Measurements from ENCODE around the gene SERPINA3. TPM values are rescaled to one million over a fixed set of nuclear protein-coding genes. Genes with fewer than 3 reads are reported as not detected.

The SERPINA3 gene
- total and polyA plus RNA-seq, 3 donors from 2014 or later, result 27.4 to 238 (median 28.2) TPM

DNA sequence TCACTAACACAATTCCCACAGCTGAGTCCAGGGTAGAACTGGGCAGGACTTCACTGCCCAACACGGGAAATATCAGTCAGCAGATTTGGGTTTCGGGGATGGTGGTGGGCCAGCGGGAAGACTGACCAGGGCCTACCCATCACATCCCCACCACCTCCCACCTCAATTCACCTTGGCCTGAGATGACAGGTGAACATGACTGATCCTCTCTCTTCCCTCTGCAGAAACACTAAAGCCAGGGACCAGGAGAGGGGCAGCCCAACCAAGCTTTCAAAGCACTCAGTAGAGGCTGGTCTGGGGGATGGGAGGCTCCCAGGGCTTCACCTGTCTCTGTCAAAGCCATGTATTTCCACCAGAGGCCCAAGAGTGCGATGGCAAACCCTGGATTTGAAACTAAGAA, 28.6 kb upstream of the SERPINA3 start:
- TF ChIP-seq, protein P1, sequence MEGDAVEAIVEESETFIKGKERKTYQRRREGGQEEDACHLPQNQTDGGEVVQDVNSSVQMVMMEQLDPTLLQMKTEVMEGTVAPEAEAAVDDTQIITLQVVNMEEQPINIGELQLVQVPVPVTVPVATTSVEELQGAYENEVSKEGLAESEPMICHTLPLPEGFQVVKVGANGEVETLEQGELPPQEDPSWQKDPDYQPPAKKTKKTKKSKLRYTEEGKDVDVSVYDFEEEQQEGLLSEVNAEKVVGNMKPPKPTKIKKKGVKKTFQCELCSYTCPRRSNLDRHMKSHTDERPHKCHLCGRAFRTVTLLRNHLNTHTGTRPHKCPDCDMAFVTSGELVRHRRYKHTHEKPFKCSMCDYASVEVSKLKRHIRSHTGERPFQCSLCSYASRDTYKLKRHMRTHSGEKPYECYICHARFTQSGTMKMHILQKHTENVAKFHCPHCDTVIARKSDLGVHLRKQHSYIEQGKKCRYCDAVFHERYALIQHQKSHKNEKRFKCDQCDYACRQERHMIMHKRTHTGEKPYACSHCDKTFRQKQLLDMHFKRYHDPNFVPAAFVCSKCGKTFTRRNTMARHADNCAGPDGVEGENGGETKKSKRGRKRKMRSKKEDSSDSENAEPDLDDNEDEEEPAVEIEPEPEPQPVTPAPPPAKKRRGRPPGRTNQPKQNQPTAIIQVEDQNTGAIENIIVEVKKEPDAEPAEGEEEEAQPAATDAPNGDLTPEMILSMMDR (IDR thresholded peaks at IDR 0.05), result no peak
- no peak for TF ChIP-seq POLR2A (IDR thresholded peaks at IDR 0.05)
- Histone ChIP-seq H3K4me3 (peak overlapping the region in 1 of 2 donors; percentile 61), H3K4me1 (peaks cover 64% of the 10 kb centered on the region), H3K36me3 (ENCODE audit: low read depth, missing control alignments) (no peaks in the 10 kb centered on the region), H3K27ac (peak overlapping the region; percentile 82 to 83), H3K9me3 (no peaks in the 10 kb centered on the region), H3K27me3 (no peaks in the 10 kb centered on the region)
- WGBS, 2 donors, result 61 to 71% methylated on average over 4 of the region's 4 CpGs
- no peak for DNase-seq
- intact Hi-C loops (cut with DNase I; ENCODE audit: low total_unique reads), result no loop called here

DNA sequence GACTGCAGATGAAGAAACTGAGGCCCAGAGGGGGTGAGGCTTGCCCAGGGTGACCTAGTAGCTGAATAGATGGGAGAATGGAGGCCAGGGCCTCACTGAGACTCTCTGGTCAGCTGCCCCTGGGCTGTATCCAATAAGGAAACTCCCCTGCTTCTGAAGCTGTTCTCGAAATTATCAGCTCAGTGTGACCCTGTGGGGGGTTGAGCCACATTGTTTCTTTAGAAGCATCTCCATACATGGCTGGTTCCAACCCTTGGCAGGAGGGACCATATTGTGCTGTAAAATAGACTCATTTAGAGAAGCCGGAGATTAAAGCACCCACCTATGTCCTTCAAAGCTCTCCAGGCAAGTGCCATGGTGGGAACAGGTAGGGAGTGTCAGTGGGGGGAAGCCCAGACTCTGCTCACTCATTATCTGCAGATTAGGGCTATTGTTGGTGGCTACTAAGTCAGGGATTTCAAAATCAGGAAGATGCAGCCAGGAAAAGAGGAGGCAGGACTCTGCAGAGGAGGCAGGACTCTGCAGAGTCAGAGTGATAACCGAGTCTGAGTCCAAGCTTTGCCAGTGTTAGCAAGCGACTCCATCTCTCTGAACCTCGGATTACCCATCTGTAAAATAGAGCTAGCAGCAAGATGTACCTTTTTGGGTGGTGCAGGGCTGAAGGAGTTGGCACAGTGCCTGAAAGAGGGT, 27.5 kb upstream of the SERPINA3 start:
- 25 to 41% methylated on average over 4 to 5 of the region's 5 CpGs for WGBS, 2 donors
- no peaks in the 10 kb centered on the region for H3K9me3 ChIP-seq
- TF ChIP-seq, protein P1 (IDR thresholded peaks at IDR 0.05), result no peak
- TF ChIP-seq POLR2A (IDR thresholded peaks at IDR 0.05), result no peak
- H3K4me1 ChIP-seq, result peaks cover 64% of the 10 kb centered on the region
- no peak overlapping the region for H3K4me3 ChIP-seq
- H3K27ac ChIP-seq, result peak overlapping the region; percentile 82 to 83
- H3K36me3 ChIP-seq (ENCODE audit: low read depth, missing control alignments), result no peaks in the 10 kb centered on the region
- peak; percentile 93 for DNase-seq
- no peaks in the 10 kb centered on the region for H3K27me3 ChIP-seq
- intact Hi-C loops (cut with DNase I; ENCODE audit: low total_unique reads), result no loop called here

GRCh38 chr14:94586635-94587034, 25.6 kb upstream of the SERPINA3 start:
- DNase-seq, result no peak
- 73 to 90% methylated on average over 2 to 4 of the region's 4 CpGs for WGBS, 2 donors
- Histone ChIP-seq H3K27me3 (no peaks in the 10 kb centered on the region), H3K4me1 (peaks cover 58% of the 10 kb centered on the region), H3K27ac (peak overlapping the region; percentile 51 to 68), H3K4me3 (no peak overlapping the region), H3K36me3 (ENCODE audit: low read depth, missing control alignments) (no peaks in the 10 kb centered on the region), H3K9me3 (no peaks in the 10 kb centered on the region)
- intact Hi-C loops (cut with DNase I; ENCODE audit: low total_unique reads), result no loop called here
- no peak for TF ChIP-seq POLR2A (IDR thresholded peaks at IDR 0.05)
- TF ChIP-seq, protein P1 (IDR thresholded peaks at IDR 0.05), result no peak

- no peak for TF ChIP-seq POLR2A (IDR thresholded peaks at IDR 0.05)
- TF ChIP-seq, protein P1 (IDR thresholded peaks at IDR 0.05), result no peak
- Histone ChIP-seq H3K27me3 (no peaks in the 10 kb centered on the region), H3K27ac (peak overlapping the region; percentile 43 to 68), H3K9me3 (no peaks in the 10 kb centered on the region), H3K4me1 (peaks cover 49% of the 10 kb centered on the region), H3K4me3 (no peak overlapping the region), H3K36me3 (ENCODE audit: low read depth, missing control alignments) (no peaks in the 10 kb centered on the region)
- peak; percentile 61 for DNase-seq
- intact Hi-C loops (cut with DNase I; ENCODE audit: low total_unique reads), result no loop called here
- 39 to 51% methylated on average over 4 of the region's 4 CpGs for WGBS, 2 donors
Observed at GRCh38 chr14:94588311-94588710, 23.9 kb upstream of the SERPINA3 start.

GRCh38 chr14:94591073-94591472, 21.1 kb upstream of the SERPINA3 start:
- Histone ChIP-seq H3K4me1 (peaks cover 43% of the 10 kb centered on the region), H3K27me3 (no peaks in the 10 kb centered on the region), H3K36me3 (ENCODE audit: low read depth, missing control alignments) (no peaks in the 10 kb centered on the region), H3K4me3 (no peak overlapping the region), H3K9me3 (no peaks in the 10 kb centered on the region), H3K27ac (no peak overlapping the region)
- DNase-seq, result no peak
- TF ChIP-seq, protein P1 (IDR thresholded peaks at IDR 0.05), result no peak
- no peak for TF ChIP-seq POLR2A (IDR thresholded peaks at IDR 0.05)
- intact Hi-C loops (cut with DNase I; ENCODE audit: low total_unique reads), result no loop called here

Measured in testis (tissue), 3 donors.